GM21526 (cell line): ENCODE data around the gene GABRG2.
"Not testable (repeated sequence)": the region's sequence is repeated elsewhere in the genome, so short reads cannot be mapped to it uniquely, and the experiment has no call there.

Experiments
- ATAC-seq: cut with Tn5 transposase; IDR thresholded peaks from one replicate; pipeline ENCODE4 v1.9.1; 2021; ENCODE audit warnings: moderate library complexity; ENCODE audit not compliant: unreplicated experiment, low FRiP score

GABRG2 gene

DNA sequence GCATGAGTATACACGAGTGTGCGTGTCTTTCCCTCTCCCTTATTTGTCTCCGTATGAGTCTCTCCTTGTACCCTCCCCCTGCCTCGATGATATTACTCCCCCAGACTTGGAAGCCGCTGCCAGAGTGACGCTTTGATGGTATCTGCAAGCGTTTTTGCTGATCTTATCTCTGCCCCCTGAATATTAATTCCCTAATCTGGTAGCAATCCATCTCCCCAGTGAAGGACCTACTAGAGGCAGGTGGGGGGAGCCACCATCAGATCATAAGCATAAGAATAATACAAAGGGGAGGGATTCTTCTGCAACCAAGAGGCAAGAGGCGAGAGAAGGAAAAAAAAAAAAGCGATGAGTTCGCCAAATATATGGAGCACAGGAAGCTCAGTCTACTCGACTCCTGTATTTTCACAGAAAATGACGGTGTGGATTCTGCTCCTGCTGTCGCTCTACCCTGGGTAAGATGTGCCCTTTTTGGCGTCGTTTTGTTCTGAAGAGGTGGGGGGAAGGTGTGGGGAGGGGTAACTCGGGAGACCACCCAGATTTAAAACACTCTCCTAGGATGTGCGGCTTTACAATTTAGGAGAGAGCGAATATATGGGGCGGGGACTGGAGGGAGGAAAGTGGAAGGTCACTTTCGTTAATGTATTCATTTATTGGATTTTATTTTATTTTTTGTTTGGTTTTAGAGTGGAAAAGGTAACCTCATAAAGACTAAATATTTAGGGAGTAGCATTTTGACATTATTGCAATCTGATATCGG, at the start of gene GABRG2:
Gene GABRG2 (plus strand): TSS at position 119 of the 757 bp plus-strand sequence. CDS start 227 bp downstream, at position 346.
- no peak for ATAC-seq

GRCh38 chr5:162025312-162025711, 42.3 kb upstream of the GABRG2 start:
- ATAC-seq = no peak

GRCh38 chr5:162026803-162027202, 40.8 kb upstream of the GABRG2 start:
- ATAC-seq = no peak

DNA sequence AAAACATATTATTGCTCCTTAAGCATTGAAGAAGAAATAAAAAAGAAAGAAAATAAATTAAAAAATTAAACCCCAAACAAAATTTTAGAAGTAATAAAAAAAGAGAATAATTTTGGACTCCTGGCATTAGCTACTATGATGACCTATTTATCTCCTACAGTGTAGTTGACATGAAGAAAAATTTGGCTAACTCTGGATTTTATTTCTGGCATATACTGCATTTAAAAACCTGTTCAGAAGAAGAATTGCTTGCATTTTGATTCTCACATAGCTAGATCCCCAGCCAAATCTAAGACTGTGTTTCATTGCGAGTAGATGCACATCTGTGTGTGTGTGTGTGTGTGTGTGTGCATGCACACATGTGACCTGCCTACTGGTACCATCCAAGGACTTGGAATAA, 30.1 kb upstream of the GABRG2 start:
- ATAC-seq = no peak

DNA sequence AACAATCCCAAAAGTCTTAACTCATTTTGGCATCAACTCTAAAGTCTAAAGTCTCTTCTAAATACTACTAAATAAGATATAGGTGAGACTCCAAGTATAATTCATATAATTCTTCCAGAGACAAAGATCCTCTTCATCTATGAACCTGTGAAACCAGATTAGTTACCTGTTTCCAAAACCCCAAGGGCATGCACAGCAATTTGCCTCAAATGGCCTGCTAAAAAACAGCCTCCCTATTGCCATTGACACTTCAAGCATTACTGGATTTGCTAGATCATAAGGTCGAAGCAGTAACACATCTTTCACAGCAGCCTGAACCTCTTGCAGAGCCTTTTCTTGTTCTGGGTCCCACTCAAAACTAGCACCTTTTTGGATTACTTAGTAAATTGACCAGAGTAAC, 20.3 kb upstream of the GABRG2 start:
- ATAC-seq = no peak

- ATAC-seq = no peak
Observed at GRCh38 chr5:162052676-162053075, 14.9 kb upstream of the GABRG2 start.

DNA sequence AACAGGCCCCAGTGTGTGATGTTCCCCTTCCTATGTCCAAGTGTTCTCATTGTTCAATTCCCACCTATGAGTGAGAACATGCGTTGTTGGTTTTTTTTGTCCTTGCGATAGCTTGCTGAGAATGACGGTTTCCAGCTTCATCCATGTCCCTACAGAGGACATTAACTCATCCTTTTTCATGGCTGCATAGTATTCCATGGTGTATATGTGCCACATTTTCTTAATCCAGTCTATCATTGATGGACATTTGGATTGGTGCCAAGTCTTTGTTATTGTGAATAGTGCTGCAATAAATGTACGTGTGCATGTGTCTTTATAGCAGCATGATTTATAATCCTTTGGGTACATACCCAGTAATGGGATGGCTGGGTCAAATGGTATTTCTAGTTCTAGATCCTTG, 12.5 kb upstream of the GABRG2 start:
- not testable (repeated sequence) for ATAC-seq

DNA sequence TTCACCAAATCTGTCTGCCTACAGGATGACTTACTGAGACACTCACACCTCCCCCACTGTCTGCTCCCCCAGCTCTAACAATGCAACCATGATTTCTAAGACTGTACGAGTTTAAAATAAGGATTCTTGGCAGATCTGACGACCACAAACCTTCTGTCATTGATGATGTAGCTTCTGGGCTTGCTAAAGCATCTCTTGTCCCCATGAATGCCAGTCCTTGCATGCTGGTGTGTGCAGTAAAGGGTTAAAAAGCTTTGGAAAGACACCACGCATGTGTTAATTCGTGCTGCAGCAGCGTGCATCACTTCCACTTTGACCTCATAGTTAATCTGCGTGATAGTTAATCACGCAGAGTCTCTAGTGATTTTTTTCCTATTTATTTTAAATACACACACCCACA, 411 bp upstream of the GABRG2 start:
- no peak for ATAC-seq

DNA sequence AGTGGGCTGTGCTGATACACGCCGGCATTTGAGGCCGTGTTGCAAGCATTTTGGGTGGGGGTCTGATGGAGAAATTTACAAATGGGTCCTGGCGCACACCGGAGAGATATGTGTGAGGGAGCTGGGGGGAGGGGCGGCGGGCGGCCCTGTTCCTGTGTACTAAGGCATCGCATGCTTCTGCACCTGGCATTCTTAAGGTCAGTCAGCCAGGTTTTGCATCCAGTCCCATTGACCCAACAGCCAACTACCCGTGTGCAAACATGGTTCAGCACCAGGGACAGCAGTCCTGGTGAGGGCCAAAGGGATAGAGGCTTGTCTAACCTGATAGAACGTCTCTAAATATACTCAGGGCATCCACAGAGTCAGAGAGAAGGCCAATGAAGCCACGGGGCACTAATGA, 839 bp downstream of the GABRG2 start:
- ATAC-seq = no peak

- no peak for ATAC-seq
Observed at GRCh38 chr5:162068936-162069335, 1.4 kb downstream of the GABRG2 start.

DNA sequence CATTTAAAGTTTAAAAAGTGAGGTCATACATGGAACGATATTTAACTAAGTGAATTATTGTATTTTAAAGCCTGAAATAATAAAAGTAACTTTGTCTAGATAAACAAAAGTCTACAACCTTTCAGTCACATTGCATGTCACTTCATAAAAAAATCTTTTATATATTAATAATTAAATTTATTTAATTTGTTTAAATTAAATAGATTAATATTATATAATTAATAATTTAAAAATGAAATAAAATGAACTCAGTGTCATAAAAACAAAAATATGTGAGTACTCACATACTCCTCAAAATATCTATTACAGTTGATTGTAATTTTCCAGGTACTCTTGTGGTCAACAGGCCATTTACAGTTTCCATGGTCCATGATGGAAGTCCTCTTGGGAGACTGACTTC, 11.2 kb downstream of the GABRG2 start:
- no peak for ATAC-seq

DNA sequence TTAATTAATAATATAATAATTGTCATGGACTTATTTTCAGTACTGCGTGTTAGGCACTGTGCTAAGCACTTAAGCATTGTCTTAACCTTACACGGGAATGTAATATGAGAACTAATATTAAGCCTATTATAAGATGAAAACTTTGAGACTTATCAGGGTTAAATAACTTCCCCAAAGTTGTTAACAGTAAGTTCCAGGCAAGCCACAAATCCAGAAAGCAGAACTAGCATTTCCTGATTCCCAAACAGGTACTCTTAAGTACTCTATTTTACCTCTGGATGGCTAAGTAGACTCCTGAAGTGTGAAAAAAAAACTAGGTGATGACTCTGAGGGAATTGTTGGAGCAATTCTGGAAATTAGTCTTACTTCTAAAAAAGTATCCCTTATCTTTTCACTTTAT, 23.8 kb downstream of the GABRG2 start:
- no peak for ATAC-seq

- no peak for ATAC-seq
Observed at GRCh38 chr5:162096448-162096847, 28.9 kb downstream of the GABRG2 start.

DNA sequence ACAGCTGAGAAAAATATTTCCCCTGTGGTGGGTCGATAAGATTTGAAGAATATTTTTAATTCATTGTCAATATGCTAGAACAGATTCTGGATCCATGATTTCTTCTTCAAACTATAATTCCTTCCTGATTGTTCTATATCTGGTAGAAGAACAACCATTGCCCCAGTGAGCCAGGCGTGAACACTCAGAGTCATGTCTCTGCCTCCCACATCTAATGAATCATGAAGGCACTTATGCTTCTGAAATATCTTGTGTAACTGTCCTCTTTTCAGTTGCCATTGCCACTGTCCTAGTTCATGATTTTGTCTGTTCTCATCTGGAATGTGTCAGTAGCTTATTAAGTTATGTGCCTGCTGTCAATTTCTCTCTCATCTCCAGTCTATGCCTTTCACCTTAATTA, 40.0 kb downstream of the GABRG2 start:
- ATAC-seq = no peak

- no peak for ATAC-seq
Observed at GRCh38 chr5:162119801-162120200, 52.2 kb downstream of the GABRG2 start.

GRCh38 chr5:162128117-162128516, 60.5 kb downstream of the GABRG2 start:
- ATAC-seq = no peak

- ATAC-seq = no peak
Observed at GRCh38 chr5:162132348-162132747, 64.8 kb downstream of the GABRG2 start.

- no peak for ATAC-seq
Observed at GRCh38 chr5:162139190-162139589, 71.6 kb downstream of the GABRG2 start.

DNA sequence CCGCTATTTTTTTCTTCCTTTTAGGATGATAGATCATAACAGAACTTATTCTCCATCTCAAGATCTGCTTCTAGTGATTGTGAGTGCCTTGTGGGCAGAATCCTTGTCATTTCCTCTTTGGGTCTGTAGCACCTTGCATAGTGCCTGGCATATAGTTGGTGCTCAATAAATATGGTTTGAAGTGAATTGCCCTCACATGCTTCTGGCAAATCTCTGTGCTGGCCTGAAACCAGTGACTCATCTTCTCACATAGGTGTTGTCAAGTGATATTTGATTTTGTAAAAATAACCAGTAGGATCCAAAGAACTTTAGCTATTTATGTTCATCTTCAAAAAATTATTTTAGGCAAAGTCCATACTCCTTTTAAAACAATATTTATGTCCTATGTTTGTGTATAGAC, 86.7 kb downstream of the GABRG2 start:
- no peak for ATAC-seq

DNA sequence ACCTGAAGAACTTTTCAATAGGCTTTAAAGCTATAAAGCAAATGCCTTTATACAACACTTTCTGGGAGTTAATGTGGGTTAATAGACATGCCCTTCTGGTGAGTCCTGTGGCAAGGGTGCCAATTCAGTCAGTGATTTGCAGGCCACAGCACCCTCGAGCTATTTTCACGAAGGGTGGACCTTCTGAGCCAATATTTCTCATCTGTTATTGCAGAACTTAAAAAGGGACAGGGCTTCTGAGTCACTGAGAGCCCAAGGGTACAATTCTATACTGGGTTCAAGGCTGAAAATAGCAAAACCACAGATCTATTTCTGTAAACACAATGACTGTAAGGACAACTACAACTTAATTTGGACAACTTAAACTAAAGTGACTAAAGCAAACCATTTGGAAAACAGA, 92.8 kb downstream of the GABRG2 start:
- no peak for ATAC-seq

DNA sequence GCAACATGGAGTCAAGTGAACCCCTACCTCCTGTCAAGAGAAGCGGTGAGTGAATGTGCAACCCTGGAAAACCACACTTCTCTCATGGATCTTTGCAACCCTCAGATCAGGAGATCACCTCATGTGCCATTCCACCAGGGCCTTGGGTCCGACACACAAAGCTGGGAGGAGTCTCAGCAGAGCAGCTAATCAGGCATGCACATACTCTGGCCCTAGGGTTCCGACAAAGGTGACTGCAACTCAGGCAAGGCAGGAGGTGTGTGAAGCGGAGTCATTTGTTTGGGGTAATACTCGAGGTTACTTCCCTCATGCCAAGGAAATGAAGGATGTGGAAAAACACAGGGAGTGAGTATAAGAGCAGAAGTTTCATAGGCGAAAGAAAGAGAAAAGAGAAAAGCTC, 96.1 kb downstream of the GABRG2 start:
- ATAC-seq = no peak

DNA sequence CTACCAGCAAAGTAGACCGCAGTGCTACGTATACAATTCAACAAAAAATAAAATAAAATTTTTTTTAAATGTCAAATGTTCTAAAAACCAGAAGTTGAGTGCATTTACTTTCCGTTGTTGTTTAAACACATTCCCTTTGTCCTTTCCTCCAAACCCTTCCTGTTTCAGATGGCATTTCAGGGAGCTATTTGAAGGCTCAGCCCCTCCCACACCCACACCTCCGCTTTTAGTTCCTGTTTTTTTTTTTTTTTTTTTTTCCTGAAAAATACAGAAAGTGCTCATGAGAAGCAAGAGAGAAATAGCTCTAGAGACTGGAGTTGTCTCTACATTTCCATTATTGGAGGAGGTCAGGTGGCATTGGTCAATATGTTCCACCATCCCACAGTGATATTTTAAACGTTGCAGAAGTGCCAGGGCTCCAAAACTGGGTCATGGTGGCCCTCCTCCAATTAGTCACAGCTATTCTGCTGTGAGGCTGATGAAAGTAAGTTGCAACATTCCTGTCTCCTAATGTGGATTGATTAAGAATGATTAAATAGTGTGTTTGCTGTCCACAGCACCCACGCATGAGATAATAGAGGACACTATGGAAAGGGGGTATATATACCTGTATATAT, 106.9 kb downstream of the GABRG2 start:
- ATAC-seq = no peak
